Measurements from ENCODE around the gene DCP1B.

DCP1B gene

GRCh38 chr12:2017546-2018337 is 13.5 kb upstream of the DCP1B start:
- DNase-seq, result peak in 1 of 2 experiments; percentile 38

GRCh38 chr12:2016862-2017545 is 12.7 kb upstream of the DCP1B start:
- DNase-seq, result no peak

DNA sequence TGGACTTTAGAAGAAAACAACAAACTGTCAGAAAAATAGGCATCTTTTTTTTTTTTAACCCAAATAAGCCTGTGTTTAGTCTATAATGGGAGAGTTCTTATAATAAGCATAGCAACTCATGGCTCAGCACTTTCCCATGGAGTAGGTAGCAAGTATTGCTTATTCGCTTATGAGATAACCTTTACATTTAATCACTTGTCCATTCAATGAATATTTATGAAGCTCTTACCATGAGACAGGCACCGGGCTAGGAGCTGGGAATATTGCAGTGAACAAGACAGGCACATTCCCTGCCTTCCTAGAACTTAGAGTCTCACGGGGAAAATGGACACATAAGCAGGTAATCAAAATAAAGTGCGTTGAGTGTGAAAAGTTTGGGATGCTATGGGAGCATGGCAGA is 10.0 kb upstream of the DCP1B start:
- DNase-seq, result no peak

DNA sequence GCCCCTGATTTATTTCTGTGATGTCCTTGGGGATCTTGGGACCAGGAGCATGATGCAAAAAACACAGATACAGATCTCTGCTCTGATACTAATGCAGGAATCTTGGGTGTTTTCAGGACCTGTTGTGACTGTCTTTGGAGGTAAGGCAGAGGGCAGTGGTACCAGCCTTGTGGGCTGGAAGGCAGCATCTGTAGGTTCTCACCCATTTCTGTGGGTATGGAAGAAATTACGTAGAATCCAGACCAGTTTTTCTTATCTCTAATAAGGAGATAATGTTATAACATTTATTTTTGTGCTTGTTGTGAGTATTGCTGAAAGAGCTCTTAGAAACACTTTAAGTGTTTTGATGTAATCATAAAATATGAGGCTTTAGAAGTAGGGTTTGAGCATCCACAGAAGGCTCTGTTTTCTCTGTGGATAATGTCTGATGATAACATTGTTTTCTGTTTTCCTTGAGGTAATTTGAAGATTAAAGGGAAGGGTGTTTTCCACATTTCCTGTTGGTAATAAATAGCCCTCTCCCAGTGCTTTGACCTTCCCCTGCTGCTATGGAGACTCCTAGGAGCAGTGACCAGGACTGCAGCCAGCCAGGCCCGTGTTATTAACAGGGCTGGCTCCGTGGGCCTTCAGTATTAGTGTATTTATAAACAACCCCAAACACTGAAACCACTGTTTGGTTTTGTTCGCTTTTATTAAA is 9.4 kb upstream of the DCP1B start:
- DNase-seq, result peak in 1 of 2 experiments; percentile 9

DNA sequence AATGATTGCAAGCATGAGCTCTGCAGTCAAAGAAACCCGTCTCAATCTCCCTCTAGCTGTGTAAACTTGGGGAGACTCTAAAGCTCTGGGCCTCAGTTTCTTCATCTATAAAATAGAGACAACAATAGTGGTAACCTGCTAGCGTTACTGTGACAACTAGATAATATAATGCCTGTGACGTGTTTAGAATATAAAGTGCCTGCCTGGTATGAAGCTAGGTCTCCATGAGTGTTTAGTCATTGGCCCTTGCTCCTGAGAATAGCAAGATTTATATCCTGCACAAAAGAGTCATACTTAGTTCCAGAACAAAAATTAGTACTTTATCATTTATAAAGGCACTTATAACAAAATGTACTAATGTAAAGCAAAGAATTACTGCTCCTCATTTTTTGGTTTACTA is 8.8 kb upstream of the DCP1B start:
- no peak for DNase-seq

- DNase-seq, result peak; percentile 54 to 91
These were observed 7.7 kb upstream of the DCP1B start for GRCh38 chr12:2011643-2012607.

DNA sequence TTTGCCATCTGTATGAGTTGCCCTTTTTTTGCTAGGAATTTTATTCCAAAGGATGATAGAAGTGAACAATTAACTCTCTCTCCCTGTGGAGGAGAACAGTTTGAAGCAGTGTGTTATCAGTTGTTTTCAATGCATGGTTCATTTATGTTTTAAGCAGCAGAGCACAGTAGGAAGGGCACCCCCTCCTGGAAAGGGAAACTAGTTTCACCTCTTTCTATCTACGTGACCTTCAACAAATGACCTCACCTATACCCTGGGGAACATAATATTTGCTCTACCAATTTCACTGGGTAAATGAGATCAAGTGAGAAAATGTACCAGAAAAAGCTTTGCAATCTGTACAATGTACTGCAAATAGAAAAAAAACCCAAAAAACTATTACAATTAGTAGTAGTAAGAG is 5.4 kb upstream of the DCP1B start:
- no peak for DNase-seq

GRCh38 chr12:2008677-2009076 is 4.4 kb upstream of the DCP1B start:
- DNase-seq, result no peak

GRCh38 chr12:2003676-2004112 is 563 bp downstream of the DCP1B start:
- DNase-seq, result no peak

GRCh38 chr12:1995205-1995896 is 8.9 kb downstream of the DCP1B start:
- DNase-seq, result no peak

GRCh38 chr12:1994429-1995143 is 9.7 kb downstream of the DCP1B start:
- DNase-seq, result no peak

DNA sequence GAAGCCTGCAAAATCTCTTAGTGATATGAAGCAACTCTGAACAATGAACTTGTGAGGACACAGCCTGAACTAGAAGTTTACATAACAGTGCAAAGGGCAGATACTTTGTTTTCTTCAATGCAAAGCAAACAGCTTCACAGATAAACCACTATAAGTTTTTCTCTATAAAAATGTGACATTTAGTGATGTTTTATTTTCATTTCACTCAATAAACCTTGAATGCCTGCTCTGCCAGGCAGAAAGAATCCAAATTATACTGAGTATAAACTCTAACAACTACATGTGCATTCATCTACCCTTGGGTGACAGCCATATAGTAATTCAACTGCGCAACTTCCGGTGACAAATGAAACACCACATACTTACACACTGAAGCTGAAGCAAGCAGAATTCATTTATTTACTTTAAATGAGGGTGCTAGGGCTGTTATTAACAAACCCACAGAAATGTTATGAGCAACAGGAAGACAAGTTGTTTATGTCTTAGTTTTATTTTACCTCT is 10.3 kb downstream of the DCP1B start:
- no peak for DNase-seq

GRCh38 chr12:1993341-1993740 is 10.9 kb downstream of the DCP1B start:
- DNase-seq, result no peak

- no peak for DNase-seq
These were observed 11.5 kb downstream of the DCP1B start for GRCh38 chr12:1992732-1993131.

- no peak for DNase-seq
These were observed 15.1 kb downstream of the DCP1B start for GRCh38 chr12:1989111-1989510.

DNA sequence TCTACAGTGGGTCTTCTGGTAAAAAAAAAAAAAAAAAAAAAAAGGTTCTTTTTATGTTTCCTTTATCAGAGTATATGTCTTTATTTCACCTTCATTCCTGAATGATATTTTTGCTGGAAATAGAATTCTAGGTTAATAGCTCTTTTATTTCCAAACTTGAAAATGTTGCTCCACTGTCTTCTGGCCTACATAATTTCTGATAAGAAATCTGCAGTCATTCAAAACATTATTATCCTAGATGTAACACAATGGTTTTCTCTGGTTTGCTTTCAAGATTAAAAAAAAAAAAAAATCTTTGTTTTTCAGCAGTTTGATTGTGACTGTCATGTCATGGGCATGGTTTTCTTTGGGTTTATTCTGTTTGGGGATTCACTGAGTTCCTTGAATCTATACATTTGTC is 19.5 kb downstream of the DCP1B start:
- no peak for DNase-seq

DNA sequence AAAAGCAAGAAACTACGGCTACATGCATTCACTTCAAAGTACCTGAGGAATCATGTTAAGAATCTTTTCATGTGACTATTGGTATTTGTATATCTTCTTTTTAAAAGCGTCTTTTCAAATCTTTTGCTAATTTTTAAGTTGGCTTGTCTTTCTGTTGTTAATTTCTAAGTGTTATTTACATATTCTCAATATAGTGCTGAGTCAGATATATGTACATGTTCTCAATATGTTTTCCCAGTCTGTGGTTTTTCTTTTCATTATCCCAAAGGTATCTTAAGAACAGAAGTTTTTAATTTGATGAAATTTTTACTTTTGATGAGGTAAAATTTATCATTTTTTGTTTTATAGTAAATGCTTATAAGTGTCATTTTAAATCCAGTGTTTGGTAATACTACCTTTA is 24.0 kb downstream of the DCP1B start:
- DNase-seq, result no peak

GRCh38 chr12:1978078-1978862 is 26.0 kb downstream of the DCP1B start:
- DNase-seq, result no peak

DNA sequence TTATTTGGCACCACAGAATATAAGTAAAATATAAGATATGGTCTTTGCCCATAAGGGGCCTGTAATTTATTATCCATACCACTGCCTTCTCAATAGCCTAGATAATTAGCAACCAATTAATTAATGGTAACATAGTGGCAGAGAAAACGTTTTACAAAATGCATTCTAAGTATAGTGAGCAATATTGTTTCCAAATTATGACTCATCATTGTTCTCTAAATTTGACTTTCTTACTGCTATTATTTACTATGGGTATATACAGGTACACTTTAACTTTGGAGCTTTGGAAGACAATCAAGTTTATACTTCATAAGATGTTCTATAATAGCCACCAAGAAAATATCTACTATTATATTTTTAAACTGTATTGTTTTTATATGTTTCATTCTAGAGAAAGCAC is 26.7 kb downstream of the DCP1B start:
- no peak for DNase-seq

GRCh38 chr12:1977109-1977508 is 27.1 kb downstream of the DCP1B start:
- no peak for DNase-seq
